ENCODE data around the gene NFIX. TPM values are rescaled to one million over a fixed set of nuclear protein-coding genes. Genes with fewer than 3 reads are reported as not detected.

NFIX gene
- total and polyA plus RNA-seq, 9 of the 15 experiments (the other 6 are each of a cell fraction or from before 2014, with no cell fraction given), result 0.28 to 26.8 (median 5.4) TPM

- TF ChIP-seq ZBTB34 (CRISPR knock-in tag; IDR thresholded peaks at IDR 0.05), result no peak
- 0 out of 2 replicates have a peak, but pooled peaks have one; percentile 7 for TF ChIP-seq CEBPB (tag; IDR thresholded peaks at IDR 0.05)
- TF ChIP-seq KAT8 (IDR thresholded peaks at IDR 0.05; ENCODE audit: low read depth), result no peak
- TF ChIP-seq ZEB2 (IDR thresholded peaks at IDR 0.05), result 0 out of 2 replicates have a peak, but pooled peaks have one; percentile 25
- TF ChIP-seq IRF9 (tag; IDR thresholded peaks at IDR 0.05), result no peak
- no peak for TF ChIP-seq MEIS2 (IDR thresholded peaks at IDR 0.05; ENCODE audit: partially characterized antibody)
- TF ChIP-seq ZNF384 (IDR thresholded peaks at IDR 0.05; ENCODE audit: low read depth, low read length), result no peak
- no peak for TF ChIP-seq ZNF655 (CRISPR knock-in tag; IDR thresholded peaks at IDR 0.05)
- TF ChIP-seq ZBTB43 (CRISPR knock-in tag; IDR thresholded peaks at IDR 0.05), result no peak
- TF ChIP-seq ATF3 (IDR thresholded peaks at IDR 0.05), result peak; percentile 55
- TF ChIP-seq ATF3 (CRISPR knock-in tag; conservative IDR thresholded peaks at IDR 0.05), result no peak
- no peak for TF ChIP-seq FOXM1 (IDR thresholded peaks at IDR 0.05; ENCODE audit: low read depth)
- TF ChIP-seq FOXM1 (CRISPR knock-in tag; IDR thresholded peaks at IDR 0.05; ENCODE audit: low read depth), result no peak
- no peak for TF ChIP-seq U2AF2 (optimal IDR thresholded peaks at IDR 0.05; ENCODE audit: low read depth, low read length)
- no peak for TF ChIP-seq HMG20A (CRISPR knock-in tag; conservative IDR thresholded peaks at IDR 0.05)
- no peak for TF ChIP-seq ZNF76 (CRISPR knock-in tag; IDR thresholded peaks at IDR 0.05; ENCODE audit: borderline replicate concordance)
- TF ChIP-seq EWSR1 (IDR thresholded peaks at IDR 0.05; ENCODE audit: borderline replicate concordance, low read depth, partially characterized antibody), result no peak
- 0 out of 2 replicates have a peak, but pooled peaks have one; percentile 20 for TF ChIP-seq MYC (IDR thresholded peaks at IDR 0.05; ENCODE audit: low read depth, low read length)
- TF ChIP-seq MYC (CRISPR knock-in tag; IDR thresholded peaks at IDR 0.05; ENCODE audit: borderline replicate concordance, low read depth), result no peak
- no peak for TF ChIP-seq CEBPG (CRISPR knock-in tag; IDR thresholded peaks at IDR 0.05)
- peak; percentile 21 to 88; a peak in 3 of 4 replicates for TF ChIP-seq CEBPG (tag; conservative IDR thresholded peaks at IDR 0.05 in 1 of 2, IDR thresholded peaks at IDR 0.05 in 1 of 2)
- no peak for TF ChIP-seq GTF2F1 (IDR thresholded peaks at IDR 0.05; ENCODE audit: low read depth, low read length)
- TF ChIP-seq CREBBP (IDR thresholded peaks at IDR 0.05; ENCODE audit: low read depth, low read length), result no peak
- no peak for TF ChIP-seq NFRKB (IDR thresholded peaks at IDR 0.05; ENCODE audit: low read depth)
Observed at GRCh38 chr19:13042443-13043130, 47.3 kb downstream of the NFIX start (continued).
